ENCODE measurements around the gene TMEM95. TPM values are rescaled to one million over a fixed set of nuclear protein-coding genes. Genes with fewer than 3 reads are reported as not detected.
A peak's percentile ranks its signal among the peaks of the same experiment; 100 is the strongest.

TMEM95 gene
- total RNA-seq, 2 donors from 2014 or later: not detected

DNA sequence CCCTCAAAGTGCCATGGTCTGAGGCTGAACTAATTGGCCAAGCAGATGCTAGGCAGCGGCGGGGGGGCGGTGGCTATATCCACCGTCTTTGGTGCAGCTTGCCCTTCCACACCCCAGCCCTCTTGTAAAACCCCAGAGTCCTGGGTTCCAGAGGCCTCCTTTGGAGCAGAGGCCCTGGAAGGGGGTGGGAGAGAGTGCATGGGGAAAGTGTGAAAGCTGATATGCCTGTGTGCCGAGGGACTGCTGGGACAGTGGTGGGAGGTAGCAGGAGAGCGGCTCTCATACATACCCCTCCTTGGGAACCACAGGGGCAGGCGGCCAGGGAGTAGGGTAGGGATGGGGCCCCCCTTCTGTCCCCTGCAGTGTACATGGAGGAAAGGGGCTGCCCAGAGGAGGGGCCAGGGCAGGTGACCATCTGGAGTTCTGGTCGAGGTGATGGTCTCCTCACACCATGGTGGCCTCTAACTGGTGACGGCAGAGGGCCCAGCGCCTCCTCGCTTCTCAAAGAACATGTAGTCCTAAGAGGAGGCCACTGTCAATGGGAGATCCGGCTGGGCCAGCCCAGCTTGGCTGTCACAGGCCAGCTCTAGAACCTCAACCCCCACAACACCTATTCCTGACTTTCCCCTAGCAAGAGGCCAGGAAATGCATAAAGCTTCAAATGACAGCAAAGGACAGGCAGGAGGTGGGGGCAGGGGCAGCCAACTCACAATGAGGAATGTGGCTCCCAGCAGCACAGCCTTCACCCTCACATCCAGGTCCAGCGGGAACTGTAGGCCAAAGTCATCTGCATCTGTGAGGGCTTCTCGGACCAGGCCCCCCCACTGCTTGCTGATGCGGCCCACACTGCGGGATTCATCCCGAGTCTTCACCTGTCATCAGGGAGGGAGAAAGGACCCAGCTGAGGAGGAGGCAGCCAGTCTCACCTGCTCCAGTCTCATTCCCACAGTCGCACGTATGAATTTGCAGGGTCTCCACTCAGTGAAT is 35.3 kb downstream of the TMEM95 start:
- intact Hi-C loops (cut with DNase I): loop anchor here (5.0 kb wide), 1 partner anchor 38 kb away; the partner anchor contains the start of gene KCTD11
- DNase-seq (ENCODE audit: low spot score): no peak
- Histone ChIP-seq H3K4me3 (no peak overlapping the region), H3K27ac (no peak overlapping the region), H3K36me3 (peaks cover 0 to 10% of the 10 kb centered on the region in 2 donors), H3K4me1 (replicated peaks) (no peaks in the 10 kb centered on the region), H3K27me3 (replicated peaks; ENCODE audit: insufficient read depth) (no peaks in the 10 kb centered on the region), H3K9me3 (no peaks in the 10 kb centered on the region)
- 80% methylated on average over 19 of the region's 19 CpGs for WGBS
- TF ChIP-seq POLR2AphosphoS5 (IDR thresholded peaks at IDR 0.05) (no peak), POLR2A (IDR thresholded peaks at IDR 0.05) (no peak)
- TF ChIP-seq, protein P1, sequence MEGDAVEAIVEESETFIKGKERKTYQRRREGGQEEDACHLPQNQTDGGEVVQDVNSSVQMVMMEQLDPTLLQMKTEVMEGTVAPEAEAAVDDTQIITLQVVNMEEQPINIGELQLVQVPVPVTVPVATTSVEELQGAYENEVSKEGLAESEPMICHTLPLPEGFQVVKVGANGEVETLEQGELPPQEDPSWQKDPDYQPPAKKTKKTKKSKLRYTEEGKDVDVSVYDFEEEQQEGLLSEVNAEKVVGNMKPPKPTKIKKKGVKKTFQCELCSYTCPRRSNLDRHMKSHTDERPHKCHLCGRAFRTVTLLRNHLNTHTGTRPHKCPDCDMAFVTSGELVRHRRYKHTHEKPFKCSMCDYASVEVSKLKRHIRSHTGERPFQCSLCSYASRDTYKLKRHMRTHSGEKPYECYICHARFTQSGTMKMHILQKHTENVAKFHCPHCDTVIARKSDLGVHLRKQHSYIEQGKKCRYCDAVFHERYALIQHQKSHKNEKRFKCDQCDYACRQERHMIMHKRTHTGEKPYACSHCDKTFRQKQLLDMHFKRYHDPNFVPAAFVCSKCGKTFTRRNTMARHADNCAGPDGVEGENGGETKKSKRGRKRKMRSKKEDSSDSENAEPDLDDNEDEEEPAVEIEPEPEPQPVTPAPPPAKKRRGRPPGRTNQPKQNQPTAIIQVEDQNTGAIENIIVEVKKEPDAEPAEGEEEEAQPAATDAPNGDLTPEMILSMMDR (IDR thresholded peaks at IDR 0.05): no peak

DNA sequence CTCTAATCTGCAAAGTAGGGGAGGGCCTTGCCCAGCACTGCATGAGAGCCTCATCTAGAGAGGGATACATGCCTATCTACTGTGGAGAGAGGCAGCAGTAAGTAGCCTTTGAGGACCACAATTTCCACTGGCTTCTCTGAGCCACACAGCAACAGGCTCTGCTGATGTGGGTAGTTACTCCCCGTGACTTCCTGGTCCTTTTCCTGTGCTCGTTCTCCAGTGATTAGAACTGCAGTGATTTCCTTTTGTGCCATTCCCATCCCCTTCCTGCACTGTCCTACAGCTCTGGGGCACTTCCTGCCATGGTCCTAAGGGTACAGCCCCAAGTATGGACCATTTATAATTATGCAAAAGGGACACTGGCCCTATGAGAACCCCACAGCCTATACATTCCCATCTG is 36.4 kb downstream of the TMEM95 start:
- H3K4me3 ChIP-seq: no peak overlapping the region
- H3K9me3 ChIP-seq: no peaks in the 10 kb centered on the region
- WGBS: 78% methylated on average over 2 of the region's 2 CpGs
- H3K27me3 ChIP-seq (replicated peaks; ENCODE audit: insufficient read depth): no peaks in the 10 kb centered on the region
- no peak overlapping the region for H3K27ac ChIP-seq
- intact Hi-C loops (cut with DNase I): loop anchor here (5.0 kb wide), 1 partner anchor 39 kb away; the partner anchor contains the start of gene KCTD11
- peaks cover 0 to 10% of the 10 kb centered on the region in 2 donors for H3K36me3 ChIP-seq
- DNase-seq (ENCODE audit: low spot score): no peak
- TF ChIP-seq POLR2A (IDR thresholded peaks at IDR 0.05): no peak
- TF ChIP-seq POLR2AphosphoS5 (IDR thresholded peaks at IDR 0.05): no peak
- TF ChIP-seq, protein P1 (IDR thresholded peaks at IDR 0.05): no peak
- no peaks in the 10 kb centered on the region for H3K4me1 ChIP-seq (replicated peaks)

DNA sequence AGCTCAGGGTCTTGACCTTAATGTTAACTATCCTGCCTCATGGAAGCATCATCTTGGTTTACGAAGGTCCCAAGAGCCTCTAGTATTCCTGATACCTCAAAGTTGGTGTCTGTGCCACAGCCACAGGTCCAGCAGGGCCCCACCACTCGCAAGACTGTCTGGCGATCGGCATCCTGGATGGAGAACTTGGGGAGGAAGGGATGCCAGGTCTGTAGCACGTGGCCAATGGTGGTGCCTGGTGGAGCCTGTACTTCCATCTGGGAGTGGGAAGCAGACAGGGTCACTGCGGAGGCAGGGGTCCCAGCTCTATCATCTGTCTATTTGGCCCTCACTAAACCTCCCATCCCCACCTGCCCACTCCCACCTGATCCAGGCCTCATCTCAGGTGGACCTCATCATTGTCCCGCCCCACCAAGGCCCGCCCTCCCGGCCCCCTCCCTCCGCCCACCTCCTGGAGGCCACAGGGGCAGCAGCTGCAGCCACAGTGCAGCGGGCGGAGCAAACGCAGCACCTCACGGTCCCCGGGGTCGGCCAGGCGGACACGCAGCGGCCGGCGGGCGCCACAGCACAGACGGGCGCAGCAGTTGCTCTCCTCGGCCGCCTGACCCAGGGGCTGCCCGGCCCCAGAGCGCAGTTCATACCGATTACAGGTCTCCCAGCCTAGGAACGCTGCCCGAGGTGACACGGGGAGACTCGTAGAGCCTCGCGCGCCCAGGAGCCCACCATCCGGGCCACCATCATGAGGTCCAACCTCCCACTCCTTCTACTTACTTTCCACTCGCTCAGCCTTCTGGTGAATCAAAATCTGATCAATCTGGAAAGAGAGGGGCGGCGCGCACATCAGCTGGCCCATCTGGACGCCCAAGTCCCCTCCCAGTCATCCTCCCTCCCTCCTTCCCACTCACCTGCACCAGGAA is 38.0 kb downstream of the TMEM95 start:
- WGBS: 56% methylated on average over 41 of the region's 42 CpGs
- Histone ChIP-seq H3K36me3 (peaks cover 0 to 10% of the 10 kb centered on the region in 2 donors), H3K27me3 (replicated peaks; ENCODE audit: insufficient read depth) (no peaks in the 10 kb centered on the region), H3K4me1 (replicated peaks) (no peaks in the 10 kb centered on the region), H3K9me3 (no peaks in the 10 kb centered on the region), H3K4me3 (peak overlapping the region; percentile 48 to 62), H3K27ac (peak overlapping the region in 1 of 2 donors; percentile 74)
- TF ChIP-seq, protein P1 (IDR thresholded peaks at IDR 0.05): no peak
- no peak for TF ChIP-seq POLR2AphosphoS5 (IDR thresholded peaks at IDR 0.05)
- no peak for TF ChIP-seq POLR2A (IDR thresholded peaks at IDR 0.05)
- intact Hi-C loops (cut with DNase I): loop anchor here (5.0 kb wide), 1 partner anchor 41 kb away; the partner anchor contains the start of gene KCTD11
- DNase-seq (ENCODE audit: low spot score): no peak

DNA sequence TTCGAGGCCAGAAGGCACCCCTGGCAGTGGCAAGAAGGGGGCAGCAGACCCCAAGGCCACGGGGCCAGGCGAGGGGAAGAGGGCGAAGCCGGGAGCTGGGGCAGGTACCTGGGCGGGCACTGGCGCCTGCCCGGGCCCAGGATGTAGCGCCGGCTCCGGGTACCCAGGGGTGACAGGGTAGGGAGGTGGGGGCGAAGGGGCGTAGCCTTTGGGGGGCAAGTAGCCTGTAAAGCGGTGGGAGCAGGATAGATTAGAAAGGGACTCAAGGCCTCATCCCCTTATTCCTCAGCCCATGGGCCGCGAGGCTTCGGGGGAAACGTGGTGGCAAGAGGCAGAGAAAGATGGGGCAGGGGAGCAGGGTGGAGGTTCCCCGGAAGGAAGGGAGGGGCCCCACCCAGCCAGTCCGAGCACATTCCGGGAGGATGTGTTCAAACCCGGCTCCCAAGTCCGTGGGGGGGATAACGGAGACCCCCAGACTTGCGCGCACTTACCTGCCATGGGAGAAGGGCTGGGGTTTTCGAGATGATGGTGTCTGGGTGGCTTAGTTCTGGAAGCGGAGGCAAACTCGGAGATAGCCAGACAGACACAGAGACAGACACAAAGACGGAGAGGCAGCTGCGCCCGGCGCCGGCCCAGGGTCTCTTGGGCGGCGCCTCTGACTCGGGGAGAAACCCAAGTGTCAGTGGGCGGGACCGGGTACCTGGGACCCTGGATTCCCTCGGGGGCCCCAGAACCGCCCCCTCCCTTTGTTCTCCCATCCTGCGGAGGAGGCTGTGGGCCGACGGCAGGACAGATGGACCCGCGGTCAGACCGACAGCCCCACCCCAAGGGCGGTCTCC is 38.9 kb downstream of the TMEM95 start:
- Histone ChIP-seq H3K27ac (peak overlapping the region; percentile 74 to 87), H3K9me3 (no peaks in the 10 kb centered on the region), H3K27me3 (replicated peaks; ENCODE audit: insufficient read depth) (no peaks in the 10 kb centered on the region), H3K36me3 (peaks cover 0 to 10% of the 10 kb centered on the region in 2 donors), H3K4me1 (replicated peaks) (no peaks in the 10 kb centered on the region), H3K4me3 (peak overlapping the region; percentile 48 to 62)
- intact Hi-C loops (cut with DNase I): loop anchor here (5.0 kb wide), 1 partner anchor 42 kb away; the partner anchor contains the start of gene KCTD11
- no peak for TF ChIP-seq POLR2A (IDR thresholded peaks at IDR 0.05)
- TF ChIP-seq, protein P1 (IDR thresholded peaks at IDR 0.05): no peak
- TF ChIP-seq POLR2AphosphoS5 (IDR thresholded peaks at IDR 0.05): no peak
- WGBS: 4% methylated on average over 45 of the region's 48 CpGs
- no peak for DNase-seq (ENCODE audit: low spot score)
